ENCODE measurements around the gene RAB34. TPM values are rescaled to one million over a fixed set of nuclear protein-coding genes. Genes with fewer than 3 reads are reported as not detected.

The RAB34 gene
- total RNA-seq, 1 experiment from 2014 or later = 158 TPM

DNA sequence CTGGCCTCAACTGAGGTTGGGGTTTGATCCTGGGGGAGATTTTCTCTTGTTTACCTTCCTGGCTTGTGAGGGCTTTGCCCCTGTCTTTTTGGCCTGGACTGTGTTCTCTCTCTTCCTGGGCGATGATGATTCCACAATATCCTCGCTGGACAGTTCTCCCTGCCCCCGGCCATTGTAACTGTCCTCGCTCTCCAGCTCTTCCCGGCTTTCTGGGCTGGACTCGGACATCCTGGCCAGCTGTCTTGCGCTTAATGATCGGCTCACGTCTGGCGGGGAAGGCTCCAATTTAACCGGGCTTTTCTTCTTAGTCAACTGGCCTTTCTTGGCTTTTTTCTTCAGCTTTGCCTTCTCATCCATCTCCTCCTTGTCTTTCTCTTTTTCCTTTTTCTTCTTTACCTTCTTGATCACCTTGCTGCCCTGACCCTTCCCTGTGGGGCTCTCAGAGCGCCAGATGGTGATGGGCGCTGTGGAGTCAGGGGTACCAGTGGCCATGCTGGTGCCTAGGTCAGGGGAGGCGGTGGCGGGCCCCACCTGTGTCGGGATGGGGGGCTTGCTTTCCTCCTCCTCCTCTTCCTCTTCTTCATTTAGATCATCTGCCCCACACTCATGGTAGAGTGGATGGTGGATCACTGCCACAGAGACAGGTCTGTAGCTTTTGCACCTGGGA is 14.0 kb downstream of the RAB34 start:
- ChIA-PET CTCF (no interaction called here), POLR2A (ENCODE audit: low non-redundant PET) (no interaction called here)
- H3K9me3 ChIP-seq (ENCODE audit: low read depth, low read length, poor library complexity, severe bottlenecking) = no peaks in the 10 kb centered on the region
- no peak overlapping the region for H3K27ac ChIP-seq (ENCODE audit: low read depth, low read length, poor library complexity, severe bottlenecking)
- TF ChIP-seq, protein P1, sequence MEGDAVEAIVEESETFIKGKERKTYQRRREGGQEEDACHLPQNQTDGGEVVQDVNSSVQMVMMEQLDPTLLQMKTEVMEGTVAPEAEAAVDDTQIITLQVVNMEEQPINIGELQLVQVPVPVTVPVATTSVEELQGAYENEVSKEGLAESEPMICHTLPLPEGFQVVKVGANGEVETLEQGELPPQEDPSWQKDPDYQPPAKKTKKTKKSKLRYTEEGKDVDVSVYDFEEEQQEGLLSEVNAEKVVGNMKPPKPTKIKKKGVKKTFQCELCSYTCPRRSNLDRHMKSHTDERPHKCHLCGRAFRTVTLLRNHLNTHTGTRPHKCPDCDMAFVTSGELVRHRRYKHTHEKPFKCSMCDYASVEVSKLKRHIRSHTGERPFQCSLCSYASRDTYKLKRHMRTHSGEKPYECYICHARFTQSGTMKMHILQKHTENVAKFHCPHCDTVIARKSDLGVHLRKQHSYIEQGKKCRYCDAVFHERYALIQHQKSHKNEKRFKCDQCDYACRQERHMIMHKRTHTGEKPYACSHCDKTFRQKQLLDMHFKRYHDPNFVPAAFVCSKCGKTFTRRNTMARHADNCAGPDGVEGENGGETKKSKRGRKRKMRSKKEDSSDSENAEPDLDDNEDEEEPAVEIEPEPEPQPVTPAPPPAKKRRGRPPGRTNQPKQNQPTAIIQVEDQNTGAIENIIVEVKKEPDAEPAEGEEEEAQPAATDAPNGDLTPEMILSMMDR (conservative IDR thresholded peaks at IDR 0.05; ENCODE audit: low read depth, low read length) = no peak
- no peak for TF ChIP-seq EZH2 (IDR thresholded peaks at IDR 0.05; ENCODE audit: borderline replicate concordance, low read depth, low read length, poor library complexity, severe bottlenecking)
- H3K4me1 ChIP-seq (ENCODE audit: insufficient read depth, low read length, poor library complexity, severe bottlenecking) = no peaks in the 10 kb centered on the region
- no peaks in the 10 kb centered on the region for H3K27me3 ChIP-seq (replicated peaks; ENCODE audit: insufficient read depth, low read depth, low read length, poor library complexity)
- no TSS peak for BruUV-seq (replicated peaks)
- no peak for DNase-seq (ENCODE audit: low spot score)
- H3K4me3 ChIP-seq (ENCODE audit: low read depth, low read length, poor library complexity, severe bottlenecking) = no peak overlapping the region
- peaks cover 44% of the 10 kb centered on the region for H3K36me3 ChIP-seq (ENCODE audit: insufficient read depth, low read length, poor library complexity, severe bottlenecking)
- intact Hi-C loops (cut with micrococcal nuclease; ENCODE audit: unreplicated experiment) = no loop called here

DNA sequence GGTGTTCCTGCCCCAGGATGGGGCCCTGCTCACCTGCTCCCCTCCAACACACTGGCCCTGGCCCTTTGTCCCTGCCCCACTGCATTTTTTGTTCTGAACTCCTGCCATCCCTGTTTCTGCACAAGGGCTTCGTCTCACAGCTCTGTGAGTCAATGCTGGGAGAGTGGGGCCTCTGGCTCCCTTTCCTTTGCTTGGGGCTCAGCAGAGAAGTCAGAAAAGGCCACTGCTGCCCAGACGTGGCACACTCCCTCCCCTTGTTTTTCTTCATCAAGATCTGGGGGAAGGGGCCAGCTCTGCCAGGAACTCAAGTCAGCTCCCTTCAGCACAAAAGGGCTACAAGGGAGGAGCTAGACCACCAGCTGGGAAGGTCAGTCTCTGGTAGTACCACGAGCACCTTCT is 14.9 kb downstream of the RAB34 start:
- POLR2A ChIA-PET (ENCODE audit: low non-redundant PET) = interaction anchor here (0.6 kb wide), 1 partner anchor 326 kb away, joined by 3 read pairs; no protein-coding TSS in a partner anchor
- Histone ChIP-seq H3K9me3 (ENCODE audit: low read depth, low read length, poor library complexity, severe bottlenecking) (no peaks in the 10 kb centered on the region), H3K4me3 (ENCODE audit: low read depth, low read length, poor library complexity, severe bottlenecking) (no peak overlapping the region), H3K27me3 (replicated peaks; ENCODE audit: insufficient read depth, low read depth, low read length, poor library complexity) (no peaks in the 10 kb centered on the region), H3K4me1 (ENCODE audit: insufficient read depth, low read length, poor library complexity, severe bottlenecking) (no peaks in the 10 kb centered on the region), H3K27ac (ENCODE audit: low read depth, low read length, poor library complexity, severe bottlenecking) (peak overlapping the region; percentile 30), H3K36me3 (ENCODE audit: insufficient read depth, low read length, poor library complexity, severe bottlenecking) (peaks cover 54% of the 10 kb centered on the region)
- DNase-seq (ENCODE audit: low spot score) = no peak
- intact Hi-C loops (cut with micrococcal nuclease; ENCODE audit: unreplicated experiment) = no loop called here
- CTCF ChIA-PET = interaction anchor here (0.6 kb wide), 1 partner anchor 124 kb away, joined by 3 read pairs; no protein-coding TSS in a partner anchor
- TF ChIP-seq, protein P1 (conservative IDR thresholded peaks at IDR 0.05; ENCODE audit: low read depth, low read length) = no peak
- TF ChIP-seq EZH2 (IDR thresholded peaks at IDR 0.05; ENCODE audit: borderline replicate concordance, low read depth, low read length, poor library complexity, severe bottlenecking) = no peak
- no TSS peak for BruUV-seq (replicated peaks)

DNA sequence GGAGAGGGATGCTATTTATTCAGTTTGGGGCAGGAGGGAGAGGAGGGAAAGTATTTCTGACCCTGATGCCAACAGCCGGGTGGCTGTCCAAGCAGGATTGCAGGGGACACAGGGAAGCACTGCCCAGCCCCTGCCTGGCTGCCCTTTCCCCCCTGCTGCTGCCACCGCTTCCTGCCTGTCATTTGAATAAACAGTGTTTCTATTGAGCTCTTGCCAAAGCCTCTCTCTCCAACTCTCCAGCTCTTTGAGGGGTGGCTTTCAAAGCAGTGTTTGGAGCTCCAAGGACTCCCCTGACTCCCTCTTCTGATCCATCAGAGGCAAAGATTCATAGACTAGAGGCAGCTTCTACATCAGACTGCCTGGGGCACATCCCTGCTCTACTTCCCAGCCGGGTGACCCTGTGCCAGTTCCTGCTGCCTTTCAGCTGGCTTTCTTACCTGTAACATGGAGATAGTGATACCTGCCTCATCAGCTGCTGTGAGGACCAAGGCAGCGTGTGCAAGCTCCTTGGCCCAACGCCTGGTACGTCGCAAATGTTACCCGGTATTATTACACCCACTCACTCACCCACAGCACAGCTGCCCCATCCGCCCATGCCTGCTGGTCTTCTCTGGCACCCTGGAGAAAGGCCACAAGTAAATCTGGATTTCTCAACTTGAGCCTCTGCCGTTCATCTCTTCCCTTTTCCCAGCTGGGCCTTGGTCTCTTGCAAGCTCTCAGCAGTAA is 15.5 kb downstream of the RAB34 start:
- H3K27me3 ChIP-seq (replicated peaks; ENCODE audit: insufficient read depth, low read depth, low read length, poor library complexity) = no peaks in the 10 kb centered on the region
- intact Hi-C loops (cut with micrococcal nuclease; ENCODE audit: unreplicated experiment) = no loop called here
- no peaks in the 10 kb centered on the region for H3K9me3 ChIP-seq (ENCODE audit: low read depth, low read length, poor library complexity, severe bottlenecking)
- POLR2A ChIA-PET (ENCODE audit: low non-redundant PET) = interaction anchor here (0.6 to 0.9 kb wide), 2 partner anchors 9 to 326 kb away, joined by 3 to 4 read pairs; no protein-coding TSS in a partner anchor
- CTCF ChIA-PET = no interaction called here
- no peak overlapping the region for H3K27ac ChIP-seq (ENCODE audit: low read depth, low read length, poor library complexity, severe bottlenecking)
- DNase-seq (ENCODE audit: low spot score) = no peak
- no TSS peak for BruUV-seq (replicated peaks)
- H3K36me3 ChIP-seq (ENCODE audit: insufficient read depth, low read length, poor library complexity, severe bottlenecking) = peaks cover 59% of the 10 kb centered on the region
- H3K4me3 ChIP-seq (ENCODE audit: low read depth, low read length, poor library complexity, severe bottlenecking) = no peak overlapping the region
- TF ChIP-seq, protein P1 (conservative IDR thresholded peaks at IDR 0.05; ENCODE audit: low read depth, low read length) = no peak
- no peak for TF ChIP-seq EZH2 (IDR thresholded peaks at IDR 0.05; ENCODE audit: borderline replicate concordance, low read depth, low read length, poor library complexity, severe bottlenecking)
- no peaks in the 10 kb centered on the region for H3K4me1 ChIP-seq (ENCODE audit: insufficient read depth, low read length, poor library complexity, severe bottlenecking)
